Right lobe of liver (tissue), 6 donors: ENCODE data around the gene OSCAR. TPM values are rescaled to one million over a fixed set of nuclear protein-coding genes. Genes with fewer than 3 reads are reported as not detected.

ENCODE experiments used
- ATAC-seq, 4 donors: fragments of 200-7000 bp; cut with Tn5 transposase; one replicate each; pipeline ENCODE4 v1.9.1; 2020; ENCODE audit warnings: mild to moderate bottlenecking in 4 of 4, moderate library complexity in 4 of 4
- DNase-seq, 3 donors: peaks; one replicate each; pipeline ENCODE4 v3.0.0-alpha.2; 2020
- H3K27ac ChIP-seq, 3 donors: fragments of 200-600 bp; one replicate each; pipeline ENCODE4 v1.8.0; 2022
- H3K27me3 ChIP-seq, 2 donors: fragments of 200-600 bp; one replicate each; pipeline ENCODE4 v1.8.0; 2022
- H3K36me3 ChIP-seq, 4 donors: fragments of 200-600 bp; sonication (generic) in 1 of 4; one replicate each; pipeline versions ENCODE4 v1.5.1 to v1.8.0; 2017 to 2022; ENCODE audit warnings: control low read depth in 1 of 4
- H3K4me1 ChIP-seq, 4 donors: fragments of 200-600 bp; sonication (generic) in 1 of 4; one replicate each; pipeline versions ENCODE4 v1.5.1 to v1.8.0; 2017 to 2022; ENCODE audit warnings: control low read depth in 1 of 4
- H3K4me3 ChIP-seq, 3 donors: fragments of 200-600 bp; one replicate each; pipeline ENCODE4 v1.8.0; 2022
- H3K9me3 ChIP-seq, 4 donors: fragments of 200-600 bp; sonication (generic) in 1 of 4; one replicate each; pipeline versions ENCODE4 v1.5.1 to v1.8.0; 2017 to 2022; ENCODE audit warnings: control low read depth in 1 of 4
- CTCF ChIP-seq, 4 donors: fragments of 200-600 bp in 3 of 4; fragments of 450-650 bp in 1 of 4; IDR thresholded peaks; one replicate each; pipeline versions ENCODE4 v1.5.1 to v1.8.0; 2016 to 2022; ENCODE audit warnings: antibody characterized with exemption in 4 of 4, mild to moderate bottlenecking in 2 of 4
- POLR2A ChIP-seq: fragments of 450-650 bp; IDR thresholded peaks from one replicate; pipeline ENCODE4 v1.6.1; 2017; ENCODE audit warnings: antibody characterized with exemption, mild to moderate bottlenecking
- WGBS: methylation state at CpG from one replicate; pipeline ENCODE4 v1.1.6; 2018; ENCODE audit warnings: low coverage, low lambda C conversion rate; ENCODE audit not compliant: insufficient coverage; ENCODE audit errors: missing lambda C conversion rate; 5-methylcytosine and 5-hydroxymethylcytosine counted together
- intact Hi-C, 2 donors: fragments of 100-400 bp; cut with DNase I; formaldehyde crosslinking; loops; one replicate each; pipeline versions ENCODE4 v1.11.2 to v1.14.1; 2022
- total RNA-seq, 6 experiments: library from RNA; depleted of rRNA in 2 of 6; stranded (reverse); fragments of >200 nt in 2 of 6; fragmentation: NEBNext Ultra II Directional in 3 of 6; extraction: Animal tissue kit (Norgen Biotek cat#: 25700) in 3 of 6; gene quantifications; one replicate each; pipeline versions ENCODE4 v1.1.0 to v1.2.4, GENCODE V29; 2016 to 2023
- donor health status: DM: no; HTN: yes; CAD: no.
- donor health status: DM: no; HTN: no; CAD: no.
- donor health status: DM: no; HTN: no; CAD: no.
- donor health status: DM: no; HTN: yes; CAD: no.
- donor health status: DM: no; HTN: yes; CAD: no.

Gene OSCAR
- total RNA-seq, 6 experiments from 2014 or later = 0.53 to 2.6 (median 1.0) TPM

- no peak for DNase-seq
- no peak overlapping the region for H3K4me3 ChIP-seq
- no peaks in the 10 kb centered on the region for H3K36me3 ChIP-seq
- ATAC-seq = no peak
- no peaks in the 10 kb centered on the region for H3K4me1 ChIP-seq
- 55% methylated on average over 2 of the region's 2 CpGs for WGBS
- no peak overlapping the region for H3K27ac ChIP-seq
- no peaks in the 10 kb centered on the region for H3K9me3 ChIP-seq
- intact Hi-C loops = no loop called here
- no peaks in the 10 kb centered on the region for H3K27me3 ChIP-seq
- TF ChIP-seq POLR2A (no peak), CTCF (IDR thresholded peaks at IDR 0.05) (no peak)
Observed at GRCh38 chr19:54045771-54046170, 54.8 kb downstream of the OSCAR start.

Other genes with a start within 250 kb of the OSCAR start
- 10 to 100 TPM; 15.4 to 38.3 (median 20.9) TPM for gene MYADM, start 232.9 kb downstream of the OSCAR start, total RNA-seq
- not detected for gene PRKCG, start 218.6 kb downstream of the OSCAR start, total RNA-seq
- not detected for gene CACNG7, start 191.5 kb downstream of the OSCAR start, total RNA-seq
- under 1 TPM in 1 of 6 experiments, not detected in 5; 0.02 TPM for gene CACNG8, start 137.9 kb downstream of the OSCAR start, total RNA-seq
- not detected for gene CACNG6, start 109.2 kb downstream of the OSCAR start, total RNA-seq
- gene VSTM1, start 36.9 kb downstream of the OSCAR start, total RNA-seq = under 1 TPM in 1 of 6 experiments, not detected in 5; 0.37 TPM
- gene TARM1, start 19.4 kb downstream of the OSCAR start, total RNA-seq = not detected
- 10 to 100 TPM; 29.2 to 77.3 (median 70.1) TPM for gene NDUFA3, start 2.1 kb upstream of the OSCAR start, total RNA-seq
- 1 to 10 TPM; 3.5 to 8.2 (median 5.7) TPM for gene TFPT, start 14.9 kb upstream of the OSCAR start, total RNA-seq
- 10 to 100 TPM; 22.1 to 34.9 (median 27.9) TPM for gene PRPF31, start 15.0 kb upstream of the OSCAR start, total RNA-seq
- gene CNOT3, start 37.0 kb upstream of the OSCAR start, total RNA-seq = 10 to 100 TPM in 5 of 6 experiments, 1 to 10 TPM in 1; 7.1 to 21.6 (median 15.5) TPM
- gene LENG1, start 58.9 kb upstream of the OSCAR start, total RNA-seq = 1 to 10 TPM; 1.2 to 3.5 (median 3.2) TPM
- gene TMC4, start 72.4 kb upstream of the OSCAR start, total RNA-seq = 1 to 10 TPM in 3 of 6 experiments, under 1 TPM in 3; 0.18 to 2.4 (median 1.1) TPM
- gene MBOAT7, start 88.8 kb upstream of the OSCAR start, total RNA-seq = 10 to 100 TPM; 26.6 to 57.7 (median 32.9) TPM
- 10 to 100 TPM; 11.8 to 31.9 (median 17.9) TPM for gene TSEN34, start 90.5 kb upstream of the OSCAR start, total RNA-seq
- 100 to 1,000 TPM; 399 to 706 (median 486) TPM for gene RPS9, start 100.1 kb upstream of the OSCAR start, total RNA-seq
- 1 to 10 TPM; 1.3 to 8.7 (median 6.2) TPM for gene LILRB3, start 122.2 kb upstream of the OSCAR start, total RNA-seq
- 1 to 10 TPM in 3 of 6 experiments, under 1 TPM in 3; 0.61 to 4.9 (median 0.98) TPM for gene LILRA6, start 142.0 kb upstream of the OSCAR start, total RNA-seq
- gene LILRB5, start 156.5 kb upstream of the OSCAR start, total RNA-seq = 10 to 100 TPM in 2 of 6 experiments, 1 to 10 TPM in 4; 2.7 to 19.7 (median 8.4) TPM
- gene LILRB2, start 180.3 kb upstream of the OSCAR start, total RNA-seq = 1 to 10 TPM; 1.6 to 9.8 (median 3.0) TPM
- gene LILRA5, start 212.4 kb upstream of the OSCAR start, total RNA-seq = 1 to 10 TPM in 5 of 6 experiments, under 1 TPM in 1; 0.98 to 4.3 (median 1.9) TPM
- 1 to 10 TPM in 1 of 6 experiments, under 1 TPM in 2, not detected in 3; 0.12 to 1.2 (median 0.78) TPM for gene LILRA4, start 238.4 kb upstream of the OSCAR start, total RNA-seq